ENCODE measurements around the gene SAPCD2. TPM values are rescaled to one million over a fixed set of nuclear protein-coding genes. Genes with fewer than 3 reads are reported as not detected.
A peak's percentile ranks its signal among the peaks of the same experiment; 100 is the strongest.

Gene SAPCD2
- total RNA-seq, 1 donor from 2014 or later = 5.3 TPM

GRCh38 chr9:137087409-137087925, 17.1 kb upstream of the SAPCD2 start:
- TF ChIP-seq CTCF (IDR thresholded peaks at IDR 0.05; ENCODE audit: insufficient read depth, low read length, poor library complexity, severe bottlenecking) = no peak
- peak overlapping the region; percentile 75 for H3K4me3 ChIP-seq (ENCODE audit: low read depth, low read length)
- no peaks in the 10 kb centered on the region for H3K36me3 ChIP-seq (ENCODE audit: control insufficient read depth, insufficient read depth, low read length)
- H3K27me3 ChIP-seq (ENCODE audit: control insufficient read depth, insufficient read depth, low read length) = no peaks in the 10 kb centered on the region
- DNase-seq (ENCODE audit: low read depth) = no peak

DNA sequence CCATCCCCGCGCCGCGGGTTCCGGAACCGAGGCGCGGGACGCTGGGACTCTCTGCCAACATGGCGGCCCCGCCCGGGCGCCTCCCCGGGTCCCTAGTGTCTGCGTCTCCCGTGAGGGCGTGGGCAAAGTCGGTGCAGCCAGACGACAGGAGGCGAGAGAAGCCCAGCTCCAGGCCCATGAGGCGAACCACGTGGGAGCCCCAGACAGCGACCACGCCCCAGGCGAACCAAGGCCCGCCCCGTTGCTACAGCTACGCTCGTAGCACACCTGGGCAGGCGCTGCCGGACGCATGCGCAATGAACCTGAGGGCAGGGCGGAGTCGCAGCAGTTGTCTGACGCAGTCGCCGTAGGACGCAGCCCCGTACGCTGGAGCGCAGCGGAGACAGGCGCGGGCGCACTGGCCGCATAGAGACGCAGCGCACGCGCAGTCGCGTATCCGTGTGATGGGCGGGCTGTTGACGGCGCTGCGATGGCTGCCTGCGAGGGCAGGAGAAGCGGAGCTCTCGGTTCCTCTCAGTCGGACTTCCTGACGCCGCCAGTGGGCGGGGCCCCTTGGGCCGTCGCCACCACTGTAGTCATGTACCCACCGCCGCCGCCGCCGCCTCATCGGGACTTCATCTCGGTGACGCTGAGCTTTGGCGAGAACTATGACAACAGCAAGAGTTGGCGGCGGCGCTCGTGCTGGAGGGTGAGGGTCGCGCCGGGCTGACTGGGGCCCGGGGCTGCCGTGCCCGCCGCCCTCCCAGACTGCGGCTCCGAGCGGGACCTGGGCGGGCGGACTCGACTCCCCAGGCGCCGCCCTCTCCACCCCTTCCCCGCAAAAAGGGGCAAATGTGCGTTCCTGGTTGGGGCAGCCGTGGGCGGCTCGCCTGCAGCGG, 16.4 kb upstream of the SAPCD2 start, which contains the start of gene MAN1B1:
MAN1B1 (plus strand) TSS at position 455 of the 878 bp plus-strand sequence; CDS start at position 470, 15 bp downstream.
- TF ChIP-seq CTCF (IDR thresholded peaks at IDR 0.05; ENCODE audit: insufficient read depth, low read length, poor library complexity, severe bottlenecking) = no peak

GRCh38 chr9:137085920-137086530, 15.7 kb upstream of the SAPCD2 start:
- no peak for TF ChIP-seq CTCF (IDR thresholded peaks at IDR 0.05; ENCODE audit: insufficient read depth, low read length, poor library complexity, severe bottlenecking)
- Histone ChIP-seq H3K4me3 (ENCODE audit: low read depth, low read length) (peak overlapping the region; percentile 75), H3K27me3 (ENCODE audit: control insufficient read depth, insufficient read depth, low read length) (no peaks in the 10 kb centered on the region), H3K36me3 (ENCODE audit: control insufficient read depth, insufficient read depth, low read length) (peaks cover 3% of the 10 kb centered on the region)
- no peak for DNase-seq (ENCODE audit: low read depth)

More for the DNA sequence above, 16.4 kb upstream of the SAPCD2 start, which contains the start of gene MAN1B1:
- peak; percentile 95 for DNase-seq (ENCODE audit: low read depth)
- peaks cover 1% of the 10 kb centered on the region for H3K36me3 ChIP-seq (ENCODE audit: control insufficient read depth, insufficient read depth, low read length)
- peak within 1 kb of the TSS; percentile 75 for H3K4me3 ChIP-seq (ENCODE audit: low read depth, low read length)
- no peaks in the 10 kb centered on the region for H3K27me3 ChIP-seq (ENCODE audit: control insufficient read depth, insufficient read depth, low read length)

DNA sequence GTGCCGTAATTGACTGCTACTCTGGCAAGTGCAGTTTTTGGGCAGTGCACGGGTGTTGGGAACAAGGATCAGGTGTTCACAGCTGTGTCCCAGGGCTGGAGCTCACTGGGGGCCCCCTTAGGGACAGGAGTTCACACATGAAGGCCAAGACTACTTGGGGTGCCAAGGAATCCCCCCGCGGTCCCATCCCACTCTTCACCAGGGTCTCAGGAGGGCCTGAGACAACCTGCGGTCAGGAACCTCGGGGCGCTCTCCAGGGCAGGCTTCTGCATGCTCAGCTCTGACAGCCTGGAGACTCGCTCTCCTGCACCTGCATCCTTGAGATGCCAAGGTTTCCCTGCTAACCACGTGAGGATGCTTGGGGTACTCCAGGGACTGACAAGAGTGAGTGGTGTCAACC, 14.2 kb upstream of the SAPCD2 start:
- TF ChIP-seq CTCF (IDR thresholded peaks at IDR 0.05; ENCODE audit: insufficient read depth, low read length, poor library complexity, severe bottlenecking) = no peak
- H3K4me3 ChIP-seq (ENCODE audit: low read depth, low read length) = no peak overlapping the region
- no peaks in the 10 kb centered on the region for H3K27me3 ChIP-seq (ENCODE audit: control insufficient read depth, insufficient read depth, low read length)
- H3K36me3 ChIP-seq (ENCODE audit: control insufficient read depth, insufficient read depth, low read length) = peaks cover 4% of the 10 kb centered on the region
- DNase-seq (ENCODE audit: low read depth) = no peak

- TF ChIP-seq CTCF (IDR thresholded peaks at IDR 0.05; ENCODE audit: insufficient read depth, low read length, poor library complexity, severe bottlenecking) = no peak
- Histone ChIP-seq H3K36me3 (ENCODE audit: control insufficient read depth, insufficient read depth, low read length) (peaks cover 4% of the 10 kb centered on the region), H3K27me3 (ENCODE audit: control insufficient read depth, insufficient read depth, low read length) (peaks cover 2% of the 10 kb centered on the region), H3K4me3 (ENCODE audit: low read depth, low read length) (no peak overlapping the region)
- DNase-seq (ENCODE audit: low read depth) = peak; percentile 96
Observed at GRCh38 chr9:137083394-137084004, 13.1 kb upstream of the SAPCD2 start.

Measured in kidney epithelial cell (primary cell).